ENCODE data around the gene CTDSP2. TPM values are rescaled to one million over a fixed set of nuclear protein-coding genes. Genes with fewer than 3 reads are reported as not detected.

CTDSP2 gene
- total RNA-seq, 5 donors from 2014 or later (not counting 1 experiment from before 2014, with no cell fraction given), result 132 to 246 (median 234) TPM

DNA sequence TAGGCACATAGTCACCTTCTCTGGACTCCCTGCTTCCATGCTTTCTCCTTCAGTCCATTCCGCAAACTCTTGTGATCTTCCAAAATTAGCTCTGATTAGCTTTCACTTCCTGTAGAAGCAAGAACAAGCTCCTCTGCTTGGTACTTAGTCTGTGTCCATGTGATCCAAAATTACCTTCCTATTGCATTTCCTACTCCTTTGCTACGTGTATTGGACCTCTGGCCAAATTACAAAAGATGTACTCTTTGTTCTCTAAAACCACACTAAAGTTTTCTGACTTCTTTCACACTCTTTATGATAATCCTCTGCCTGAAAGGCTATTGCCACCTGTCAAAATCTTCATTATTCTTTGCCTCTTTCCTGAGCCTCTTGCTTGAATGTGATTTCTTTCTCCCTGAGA lies 64.7 kb downstream of the CTDSP2 start:
- Mint-ChIP-seq H3K4me1 (peaks cover 50 to 58% (median 52%) of the 10 kb centered on the region in 3 donors), H3K9me3 (no peaks in the 10 kb centered on the region), H3K4me3 (peak overlapping the region; percentile 7 to 100 (median 17)), H3K27me3 (no peaks in the 10 kb centered on the region), H3K27ac (peak overlapping the region; percentile 97 to 99), H3K36me3 (peaks cover 15% of the 10 kb centered on the region)
- WGBS (ENCODE audit: insufficient coverage), result 54% methylated on average over 2 of the region's 2 CpGs
- Histone ChIP-seq H3K4me3 (ENCODE audit: control insufficient read depth in 1 of 2, extremely low read depth in 1 of 2, low read length in 1 of 2) (no peak overlapping the region), H3K36me3 (ENCODE audit: control insufficient read depth in 2 of 2, extremely low read depth in 1 of 2, insufficient read depth in 1 of 2, low read length in 1 of 2) (peaks cover 0 to 20% of the 10 kb centered on the region in 2 donors), H3K27ac (ENCODE audit: low read length) (peak overlapping the region; percentile 75), H3K4me1 (ENCODE audit: control insufficient read depth in 1 of 2, extremely low read depth in 1 of 2, insufficient read depth in 2 of 2, low read length in 2 of 2) (peaks cover 22 to 46% of the 10 kb centered on the region in 2 experiments), H3K9me3 (no peaks in the 10 kb centered on the region), H3K27me3 (replicated peaks in 1 of 2; ENCODE audit: control insufficient read depth in 2 of 2, extremely low read depth in 1 of 2, insufficient read depth in 2 of 2, low read length in 1 of 2) (no peaks in the 10 kb centered on the region)
- ChIA-PET CTCF (interaction anchor here (0.9 to 2.8 kb wide), 10 partner anchors 10 to 117 kb away, joined by 3 to 14 read pairs (median 4); partner anchors contain the start of genes EEF1AKMT3 (in 1 of the 2) and METTL1 (in 1 of the 2)), POLR2A (interaction anchor here (0.5 to 0.8 kb wide), 5 partner anchors 8 to 138 kb away, joined by 3 read pairs; no protein-coding TSS in a partner anchor)
- DNase-seq, result peak in 1 of 35 experiments; percentile 19
- no peak for ATAC-seq (replicated peaks in 1 of 4)

GRCh38 chr12:57781244-57781643 lies 65.3 kb downstream of the CTDSP2 start:
- peak in 2 of 4 experiments; percentile 27 to 32 for ATAC-seq (replicated peaks in 1 of 4)
- Mint-ChIP-seq H3K36me3 (peaks cover 11% of the 10 kb centered on the region), H3K9me3 (no peaks in the 10 kb centered on the region), H3K4me3 (peak overlapping the region in 2 of 3 donors; percentile 7 to 100), H3K27ac (peak overlapping the region; percentile 97 to 99), H3K27me3 (no peaks in the 10 kb centered on the region), H3K4me1 (peaks cover 48 to 55% (median 49%) of the 10 kb centered on the region in 3 donors)
- peak in 1 of 35 experiments; percentile 55 for DNase-seq
- CTCF ChIA-PET, result interaction anchor here (0.9 to 2.8 kb wide), 10 partner anchors 9 to 118 kb away, joined by 3 to 14 read pairs (median 4); partner anchors contain the start of genes EEF1AKMT3 (in 1 of the 2) and METTL1 (in 1 of the 2)
- Histone ChIP-seq H3K9me3 (no peaks in the 10 kb centered on the region), H3K27me3 (replicated peaks in 1 of 2; ENCODE audit: control insufficient read depth in 2 of 2, extremely low read depth in 1 of 2, insufficient read depth in 2 of 2, low read length in 1 of 2) (no peaks in the 10 kb centered on the region), H3K4me1 (ENCODE audit: control insufficient read depth in 1 of 2, extremely low read depth in 1 of 2, insufficient read depth in 2 of 2, low read length in 2 of 2) (peaks cover 22 to 46% of the 10 kb centered on the region in 2 experiments), H3K4me3 (ENCODE audit: control insufficient read depth in 1 of 2, extremely low read depth in 1 of 2, low read length in 1 of 2) (no peak overlapping the region), H3K27ac (ENCODE audit: low read length) (peak overlapping the region; percentile 75), H3K36me3 (ENCODE audit: control insufficient read depth in 2 of 2, extremely low read depth in 1 of 2, insufficient read depth in 1 of 2, low read length in 1 of 2) (peaks cover 0 to 14% of the 10 kb centered on the region in 2 donors)
- WGBS (ENCODE audit: insufficient coverage), result 86% methylated on average over 1 of the region's 3 CpGs
- POLR2A ChIA-PET, result interaction anchor here (0.5 to 0.8 kb wide), 5 partner anchors 8 to 116 kb away, joined by 3 read pairs; no protein-coding TSS in a partner anchor

DNA sequence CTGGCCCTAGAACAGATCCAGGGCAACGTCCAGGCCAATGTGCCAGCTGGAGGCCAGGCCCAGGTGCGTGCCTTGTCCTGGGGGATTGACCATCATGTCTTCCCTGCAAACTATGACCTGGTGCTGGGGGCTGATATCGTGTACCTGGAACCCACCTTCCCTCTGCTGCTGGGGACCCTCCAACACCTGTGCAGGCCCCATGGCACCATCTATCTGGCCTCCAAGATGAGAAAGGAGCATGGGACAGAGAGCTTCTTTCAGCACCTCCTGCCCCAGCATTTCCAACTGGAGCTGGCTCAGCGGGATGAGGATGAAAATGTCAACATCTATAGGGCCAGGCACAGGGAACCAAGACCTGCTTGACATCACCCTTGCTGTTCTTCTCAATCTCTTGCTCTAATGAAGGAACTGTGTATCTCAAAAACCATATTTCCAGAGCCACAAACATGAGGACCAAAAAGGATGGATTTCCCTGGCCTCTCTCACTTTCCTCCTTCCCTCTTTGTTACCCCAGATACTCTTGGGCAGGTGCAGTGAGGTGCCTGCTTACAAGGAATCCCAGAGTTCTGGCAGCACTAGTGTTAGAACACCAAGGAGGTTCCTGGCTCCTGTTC lies 66.1 kb downstream of the CTDSP2 start:
- Histone ChIP-seq H3K9me3 (no peaks in the 10 kb centered on the region), H3K4me3 (ENCODE audit: control insufficient read depth in 1 of 2, extremely low read depth in 1 of 2, low read length in 1 of 2) (no peak overlapping the region), H3K4me1 (ENCODE audit: control insufficient read depth in 1 of 2, extremely low read depth in 1 of 2, insufficient read depth in 2 of 2, low read length in 2 of 2) (peaks cover 22 to 46% of the 10 kb centered on the region in 2 experiments), H3K27ac (ENCODE audit: low read length) (peak overlapping the region; percentile 75), H3K36me3 (ENCODE audit: control insufficient read depth in 2 of 2, extremely low read depth in 1 of 2, insufficient read depth in 1 of 2, low read length in 1 of 2) (peaks cover 0 to 9% of the 10 kb centered on the region in 2 donors), H3K27me3 (replicated peaks in 1 of 2; ENCODE audit: control insufficient read depth in 2 of 2, extremely low read depth in 1 of 2, insufficient read depth in 2 of 2, low read length in 1 of 2) (no peaks in the 10 kb centered on the region)
- H3K27me3 Mint-ChIP-seq, result no peaks in the 10 kb centered on the region
- H3K27ac Mint-ChIP-seq, result peak overlapping the region; percentile 97 to 99
- POLR2A ChIA-PET, result no interaction called here
- H3K4me1 Mint-ChIP-seq, result peaks cover 44 to 56% (median 46%) of the 10 kb centered on the region in 3 donors
- no peaks in the 10 kb centered on the region for H3K9me3 Mint-ChIP-seq
- peaks cover 13% of the 10 kb centered on the region for H3K36me3 Mint-ChIP-seq
- 81% methylated on average over 4 of the region's 4 CpGs for WGBS (ENCODE audit: insufficient coverage)
- CTCF ChIA-PET, result interaction anchor here in 1 of 2 donors (1.2 to 1.4 kb wide), 3 partner anchors 8 to 24 kb away, joined by 3 to 7 read pairs (median 4); partner anchors contain the start of genes EEF1AKMT3 and METTL1
- DNase-seq (no peak), ATAC-seq (replicated peaks in 1 of 4) (no peak)
- peak overlapping the region in 1 of 3 donors; percentile 100 for H3K4me3 Mint-ChIP-seq

DNA sequence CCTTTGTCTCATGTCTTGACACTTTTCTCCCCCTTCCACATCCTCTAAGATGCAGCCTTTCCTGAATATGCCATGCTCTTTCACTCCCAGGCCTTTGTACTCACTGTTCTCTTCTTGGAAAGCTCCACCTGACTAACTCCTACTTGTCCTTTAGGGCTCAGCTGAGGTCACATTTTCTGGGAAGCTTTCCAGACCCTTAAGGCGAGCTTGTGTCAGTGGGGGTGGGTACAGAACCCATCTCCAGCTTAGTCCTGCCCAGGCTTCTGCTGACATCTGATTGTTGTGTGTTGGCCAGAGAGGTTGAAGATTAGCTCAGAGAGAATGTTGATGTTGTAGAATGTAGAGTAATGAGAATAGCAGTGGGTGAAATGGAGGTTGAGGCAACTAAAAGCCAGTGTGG lies 66.8 kb downstream of the CTDSP2 start:
- H3K4me3 ChIP-seq (ENCODE audit: control insufficient read depth in 1 of 2, extremely low read depth in 1 of 2, low read length in 1 of 2), result no peak overlapping the region
- no peaks in the 10 kb centered on the region for H3K9me3 ChIP-seq
- 80% methylated on average over 1 of the region's 1 CpG for WGBS (ENCODE audit: insufficient coverage)
- ATAC-seq (replicated peaks in 1 of 4) (no peak), DNase-seq (no peak)
- H3K27ac ChIP-seq (ENCODE audit: low read length), result peak overlapping the region; percentile 75
- H3K27me3 ChIP-seq (replicated peaks in 1 of 2; ENCODE audit: control insufficient read depth in 2 of 2, extremely low read depth in 1 of 2, insufficient read depth in 2 of 2, low read length in 1 of 2), result no peaks in the 10 kb centered on the region
- POLR2A ChIA-PET, result no interaction called here
- H3K4me1 Mint-ChIP-seq, result peaks cover 44 to 56% (median 46%) of the 10 kb centered on the region in 3 donors
- CTCF ChIA-PET, result interaction anchor here (0.5 to 1.2 kb wide), 3 partner anchors 23 to 125 kb away, joined by 3 to 4 read pairs (median 3); no protein-coding TSS in a partner anchor
- H3K36me3 ChIP-seq (ENCODE audit: control insufficient read depth in 2 of 2, extremely low read depth in 1 of 2, insufficient read depth in 1 of 2, low read length in 1 of 2), result peaks cover 0 to 5% of the 10 kb centered on the region in 2 donors
- peak overlapping the region; percentile 87 to 99 for H3K27ac Mint-ChIP-seq
- H3K9me3 Mint-ChIP-seq, result no peaks in the 10 kb centered on the region
- peak overlapping the region in 1 of 3 donors; percentile 42 for H3K4me3 Mint-ChIP-seq
- H3K27me3 Mint-ChIP-seq, result no peaks in the 10 kb centered on the region
- H3K36me3 Mint-ChIP-seq, result peaks cover 13% of the 10 kb centered on the region
- H3K4me1 ChIP-seq (ENCODE audit: control insufficient read depth in 1 of 2, extremely low read depth in 1 of 2, insufficient read depth in 2 of 2, low read length in 2 of 2), result peaks cover 22 to 46% of the 10 kb centered on the region in 2 experiments

GRCh38 chr12:57777911-57778310 lies 68.6 kb downstream of the CTDSP2 start:
- no peak for DNase-seq
- ATAC-seq (replicated peaks in 1 of 4), result no peak
- H3K27ac ChIP-seq (ENCODE audit: low read length), result no peak overlapping the region
- Mint-ChIP-seq H3K27me3 (no peaks in the 10 kb centered on the region), H3K36me3 (peaks cover 9% of the 10 kb centered on the region), H3K27ac (no peak overlapping the region), H3K4me3 (no peak overlapping the region), H3K4me1 (peaks cover 40 to 51% (median 42%) of the 10 kb centered on the region in 3 donors), H3K9me3 (no peaks in the 10 kb centered on the region)
- H3K4me3 ChIP-seq (ENCODE audit: control insufficient read depth in 1 of 2, extremely low read depth in 1 of 2, low read length in 1 of 2), result no peak overlapping the region
- ChIA-PET POLR2A (no interaction called here), CTCF (interaction anchor here in 1 of 2 donors (0.6 to 0.7 kb wide), 2 partner anchors 57 to 100 kb away, joined by 3 to 5 read pairs; no protein-coding TSS in a partner anchor)
- 100% methylated on average over 3 of the region's 7 CpGs for WGBS (ENCODE audit: insufficient coverage)
- H3K9me3 ChIP-seq, result no peaks in the 10 kb centered on the region
- no peaks in the 10 kb centered on the region for H3K27me3 ChIP-seq (replicated peaks in 1 of 2; ENCODE audit: control insufficient read depth in 2 of 2, extremely low read depth in 1 of 2, insufficient read depth in 2 of 2, low read length in 1 of 2)
- peaks cover 15 to 42% of the 10 kb centered on the region in 2 experiments for H3K4me1 ChIP-seq (ENCODE audit: control insufficient read depth in 1 of 2, extremely low read depth in 1 of 2, insufficient read depth in 2 of 2, low read length in 2 of 2)
- peaks cover 0 to 3% of the 10 kb centered on the region in 2 donors for H3K36me3 ChIP-seq (ENCODE audit: control insufficient read depth in 2 of 2, extremely low read depth in 1 of 2, insufficient read depth in 1 of 2, low read length in 1 of 2)

- WGBS (ENCODE audit: insufficient coverage), result 97% methylated on average over 3 of the region's 7 CpGs
- Mint-ChIP-seq H3K4me1 (peaks cover 35 to 47% (median 40%) of the 10 kb centered on the region in 3 donors), H3K4me3 (no peak overlapping the region), H3K36me3 (peaks cover 6% of the 10 kb centered on the region), H3K27me3 (no peaks in the 10 kb centered on the region), H3K9me3 (no peaks in the 10 kb centered on the region), H3K27ac (no peak overlapping the region)
- H3K27me3 ChIP-seq (replicated peaks in 1 of 2; ENCODE audit: control insufficient read depth in 2 of 2, extremely low read depth in 1 of 2, insufficient read depth in 2 of 2, low read length in 1 of 2), result no peaks in the 10 kb centered on the region
- H3K9me3 ChIP-seq, result no peaks in the 10 kb centered on the region
- no peak overlapping the region for H3K27ac ChIP-seq (ENCODE audit: low read length)
- ChIA-PET POLR2A (no interaction called here), CTCF (interaction anchor here in 1 of 2 donors (0.7 kb wide), 1 partner anchor 58 kb away, joined by 5 read pairs; no protein-coding TSS in a partner anchor)
- DNase-seq, result no peak
- H3K36me3 ChIP-seq (ENCODE audit: control insufficient read depth in 2 of 2, extremely low read depth in 1 of 2, insufficient read depth in 1 of 2, low read length in 1 of 2), result peaks cover 0 to 3% of the 10 kb centered on the region in 2 donors
- H3K4me3 ChIP-seq (ENCODE audit: control insufficient read depth in 1 of 2, extremely low read depth in 1 of 2, low read length in 1 of 2), result no peak overlapping the region
- no peak for ATAC-seq (replicated peaks in 1 of 4)
- peaks cover 17 to 45% of the 10 kb centered on the region in 2 experiments for H3K4me1 ChIP-seq (ENCODE audit: control insufficient read depth in 1 of 2, extremely low read depth in 1 of 2, insufficient read depth in 2 of 2, low read length in 2 of 2)
Measured at GRCh38 chr12:57777367-57777766, 69.2 kb downstream of the CTDSP2 start.
